Left ventricle myocardium inferior (tissue), 1 donor: Measurements from ENCODE around the gene RBM4B. TPM values are rescaled to one million over a fixed set of nuclear protein-coding genes. Genes with fewer than 3 reads are reported as not detected.

Experiments used
- DNase-seq: peaks from one replicate; pipeline ENCODE4 v3.0.0-alpha.2; 2020
- H3K27ac ChIP-seq: fragments of 200-600 bp; replicated peaks from 2 replicates; pipeline ENCODE4 v1.8.0; 2021
- H3K27me3 ChIP-seq: fragments of 200-600 bp; 2 replicates; pipeline ENCODE4 v1.8.0; 2021; ENCODE audit warnings: low read depth
- H3K36me3 ChIP-seq: fragments of 200-600 bp; 2 replicates; pipeline ENCODE4 v1.8.0; 2021
- H3K4me1 ChIP-seq: fragments of 200-600 bp; 2 replicates; pipeline ENCODE4 v1.8.0; 2021
- H3K4me3 ChIP-seq: fragments of 200-600 bp; 2 replicates; pipeline ENCODE4 v1.8.0; 2021; ENCODE audit warnings: mild to moderate bottlenecking, moderate library complexity
- H3K9me3 ChIP-seq: fragments of 200-600 bp; replicated peaks from 2 replicates; pipeline ENCODE4 v1.8.0; 2021
- CTCF ChIP-seq: fragments of 200-600 bp; IDR thresholded peaks from 2 replicates; pipeline ENCODE4 v1.8.0; 2021; ENCODE audit warnings: antibody characterized with exemption, mild to moderate bottlenecking, borderline replicate concordance
- intact Hi-C: fragments of 100-400 bp; cut with micrococcal nuclease; formaldehyde crosslinking; loops from one replicate; pipeline ENCODE4 v1.11.0; 2022
- total RNA-seq: library from RNA; stranded (reverse); fragmentation: NEBNext Ultra II Directional; extraction: Animal tissue kit (Norgen Biotek cat#: 25700); gene quantifications from one replicate; pipeline ENCODE4 v1.2.1, GENCODE V29; 2021
- donor health status: DM: no; HTN: yes; CAD: no; lungs with severe emphysema.

RBM4B gene
- total RNA-seq, 1 donor from 2014 or later, result 11.8 TPM

- intact Hi-C loops, result loop anchor here (5.0 kb wide), 1 partner anchor 95 kb away; no protein-coding TSS in a partner anchor
- H3K36me3 ChIP-seq, result peaks cover 6% of the 10 kb centered on the region
- peak overlapping the region; percentile 83 for H3K4me3 ChIP-seq
- no peak for DNase-seq
- no peaks in the 10 kb centered on the region for H3K27me3 ChIP-seq
- no peaks in the 10 kb centered on the region for H3K9me3 ChIP-seq
- no peak for TF ChIP-seq CTCF
- peak overlapping the region; percentile 94 for H3K27ac ChIP-seq
- H3K4me1 ChIP-seq, result peaks cover 49% of the 10 kb centered on the region
Measured at GRCh38 chr11:66676931-66677598, 622 bp downstream of the RBM4B start.

GRCh38 chr11:66676282-66676919 lies 1.3 kb downstream of the RBM4B start:
- H3K4me3 ChIP-seq, result peak overlapping the region; percentile 83
- intact Hi-C loops, result loop anchor here (5.0 kb wide), 1 partner anchor 94 kb away; no protein-coding TSS in a partner anchor
- no peak overlapping the region for H3K27ac ChIP-seq
- H3K9me3 ChIP-seq, result no peaks in the 10 kb centered on the region
- TF ChIP-seq CTCF, result no peak
- peaks cover 6% of the 10 kb centered on the region for H3K36me3 ChIP-seq
- no peaks in the 10 kb centered on the region for H3K27me3 ChIP-seq
- peaks cover 54% of the 10 kb centered on the region for H3K4me1 ChIP-seq
- no peak for DNase-seq

GRCh38 chr11:66674964-66675602 lies 2.6 kb downstream of the RBM4B start:
- peaks cover 6% of the 10 kb centered on the region for H3K36me3 ChIP-seq
- no peaks in the 10 kb centered on the region for H3K27me3 ChIP-seq
- no peaks in the 10 kb centered on the region for H3K9me3 ChIP-seq
- no peak for DNase-seq
- TF ChIP-seq CTCF, result no peak
- H3K27ac ChIP-seq, result no peak overlapping the region
- intact Hi-C loops, result loop anchor here (5.0 kb wide), 1 partner anchor 93 kb away; no protein-coding TSS in a partner anchor
- H3K4me3 ChIP-seq, result peak overlapping the region; percentile 83
- peaks cover 67% of the 10 kb centered on the region for H3K4me1 ChIP-seq

- TF ChIP-seq CTCF, result no peak
- peaks cover 66% of the 10 kb centered on the region for H3K4me1 ChIP-seq
- H3K4me3 ChIP-seq, result no peak overlapping the region
- H3K9me3 ChIP-seq, result no peaks in the 10 kb centered on the region
- H3K36me3 ChIP-seq, result peaks cover 27% of the 10 kb centered on the region
- no peak overlapping the region for H3K27ac ChIP-seq
- no peak for DNase-seq
- no peaks in the 10 kb centered on the region for H3K27me3 ChIP-seq
- intact Hi-C loops, result no loop called here
Measured at GRCh38 chr11:66670816-66671215, 6.9 kb downstream of the RBM4B start.

GRCh38 chr11:66665369-66665768 lies 12.3 kb downstream of the RBM4B start:
- TF ChIP-seq CTCF, result no peak
- Histone ChIP-seq H3K27ac (no peak overlapping the region), H3K27me3 (no peaks in the 10 kb centered on the region), H3K36me3 (peaks cover 62% of the 10 kb centered on the region), H3K9me3 (no peaks in the 10 kb centered on the region), H3K4me1 (peaks cover 45% of the 10 kb centered on the region), H3K4me3 (no peak overlapping the region)
- intact Hi-C loops, result no loop called here
- DNase-seq, result no peak
